ENCODE data around the gene SPAG17.

SPAG17 gene

DNA sequence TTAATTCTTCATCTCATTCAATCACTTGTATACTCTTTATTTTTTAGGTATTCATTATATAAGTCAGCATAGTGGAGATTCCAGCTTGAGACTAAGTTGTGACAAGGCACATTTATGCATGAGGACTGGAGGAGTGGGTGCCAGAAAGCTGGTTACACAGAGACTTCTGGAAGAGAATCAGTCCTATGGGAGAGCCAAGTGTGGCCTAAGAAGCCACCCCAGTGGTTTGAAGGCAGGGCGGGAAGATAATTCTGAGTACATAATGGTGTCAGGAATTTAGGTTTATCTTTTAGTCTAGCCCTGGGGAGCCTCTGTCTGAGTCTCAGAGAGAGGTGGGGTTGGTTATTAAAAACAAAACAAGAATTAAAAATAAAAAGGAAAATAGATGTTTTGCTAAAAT lies 83.0 kb downstream of the SPAG17 start:
- no peak overlapping the region for H3K27ac ChIP-seq
- ChIA-PET POLR2A (ENCODE audit: low non-redundant PET) (no interaction called here), CTCF (interaction anchor here (0.7 kb wide), 1 partner anchor 893 kb away, joined by 3 read pairs; no protein-coding TSS in a partner anchor)
- no peak for DNase-seq (ENCODE audit: low spot score)
- TF ChIP-seq, protein P1, sequence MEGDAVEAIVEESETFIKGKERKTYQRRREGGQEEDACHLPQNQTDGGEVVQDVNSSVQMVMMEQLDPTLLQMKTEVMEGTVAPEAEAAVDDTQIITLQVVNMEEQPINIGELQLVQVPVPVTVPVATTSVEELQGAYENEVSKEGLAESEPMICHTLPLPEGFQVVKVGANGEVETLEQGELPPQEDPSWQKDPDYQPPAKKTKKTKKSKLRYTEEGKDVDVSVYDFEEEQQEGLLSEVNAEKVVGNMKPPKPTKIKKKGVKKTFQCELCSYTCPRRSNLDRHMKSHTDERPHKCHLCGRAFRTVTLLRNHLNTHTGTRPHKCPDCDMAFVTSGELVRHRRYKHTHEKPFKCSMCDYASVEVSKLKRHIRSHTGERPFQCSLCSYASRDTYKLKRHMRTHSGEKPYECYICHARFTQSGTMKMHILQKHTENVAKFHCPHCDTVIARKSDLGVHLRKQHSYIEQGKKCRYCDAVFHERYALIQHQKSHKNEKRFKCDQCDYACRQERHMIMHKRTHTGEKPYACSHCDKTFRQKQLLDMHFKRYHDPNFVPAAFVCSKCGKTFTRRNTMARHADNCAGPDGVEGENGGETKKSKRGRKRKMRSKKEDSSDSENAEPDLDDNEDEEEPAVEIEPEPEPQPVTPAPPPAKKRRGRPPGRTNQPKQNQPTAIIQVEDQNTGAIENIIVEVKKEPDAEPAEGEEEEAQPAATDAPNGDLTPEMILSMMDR (conservative IDR thresholded peaks at IDR 0.05; ENCODE audit: low read depth) = no peak

DNA sequence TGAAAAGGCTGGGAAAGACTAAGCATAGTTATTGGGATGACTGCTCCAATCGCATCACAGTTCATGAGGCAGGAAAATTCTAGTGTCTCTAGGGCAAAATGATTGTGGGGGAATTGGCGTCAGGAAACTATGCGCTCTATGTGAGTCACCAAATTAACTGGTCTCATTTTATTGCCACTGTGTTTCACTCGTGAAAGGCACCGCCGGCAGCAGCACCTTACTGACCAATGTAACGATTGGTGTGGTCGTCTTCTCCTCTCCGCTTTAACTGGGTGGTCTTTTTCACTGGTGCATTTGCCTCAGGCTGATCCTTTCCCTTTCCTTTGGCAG lies 83.5 kb downstream of the SPAG17 start:
- H3K27ac ChIP-seq = no peak overlapping the region
- TF ChIP-seq, protein P1 (conservative IDR thresholded peaks at IDR 0.05; ENCODE audit: low read depth) = no peak
- DNase-seq (ENCODE audit: low spot score) = peak; percentile 41
- ChIA-PET CTCF (interaction anchor here (0.6 kb wide), 1 partner anchor 24 kb away, joined by 5 read pairs; no protein-coding TSS in a partner anchor), POLR2A (ENCODE audit: low non-redundant PET) (no interaction called here)

DNA sequence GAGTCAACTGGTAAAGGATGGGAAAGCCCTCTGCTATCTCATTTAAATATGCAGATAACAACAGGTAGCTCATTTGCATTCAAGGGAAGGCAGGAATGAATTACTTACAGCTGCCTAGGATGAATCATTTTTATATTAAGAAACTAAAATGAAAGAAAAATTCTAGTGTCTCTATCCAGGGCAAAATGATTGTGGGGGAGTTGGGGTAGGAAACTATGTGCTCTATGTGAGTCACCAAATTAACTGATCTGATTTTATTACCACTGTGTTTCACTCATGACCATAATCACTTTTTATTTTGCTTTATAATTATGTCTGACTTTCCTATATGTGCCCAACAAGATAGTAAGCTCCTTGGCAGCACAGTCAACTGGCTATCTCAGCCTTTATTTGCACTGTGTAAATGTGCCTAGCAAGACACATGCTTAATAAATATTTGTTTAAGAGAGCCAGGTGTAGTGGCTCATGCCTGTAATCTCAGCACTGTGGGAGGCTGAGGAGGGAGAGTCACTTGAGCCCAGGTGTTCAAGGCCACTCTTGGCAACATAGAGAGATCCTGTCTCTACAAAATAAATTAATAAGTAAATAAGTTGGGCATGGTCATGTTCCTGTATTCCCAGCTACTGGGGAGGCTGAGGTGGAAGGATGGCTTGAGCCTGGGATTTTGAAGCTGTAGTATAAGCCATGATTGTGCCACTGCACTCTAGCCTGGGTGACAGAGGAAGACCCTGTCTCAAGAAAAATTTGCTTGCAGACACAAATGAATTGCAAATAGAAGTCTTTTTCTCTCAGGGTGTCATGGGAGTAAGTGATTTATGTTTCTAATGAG lies 84.1 kb downstream of the SPAG17 start:
- no peak for DNase-seq (ENCODE audit: low spot score)
- ChIA-PET POLR2A (ENCODE audit: low non-redundant PET) (no interaction called here), CTCF (interaction anchor here (0.6 kb wide), 1 partner anchor 24 kb away, joined by 5 read pairs; no protein-coding TSS in a partner anchor)
- H3K27ac ChIP-seq = no peak overlapping the region
- TF ChIP-seq, protein P1 (conservative IDR thresholded peaks at IDR 0.05; ENCODE audit: low read depth) = no peak

DNA sequence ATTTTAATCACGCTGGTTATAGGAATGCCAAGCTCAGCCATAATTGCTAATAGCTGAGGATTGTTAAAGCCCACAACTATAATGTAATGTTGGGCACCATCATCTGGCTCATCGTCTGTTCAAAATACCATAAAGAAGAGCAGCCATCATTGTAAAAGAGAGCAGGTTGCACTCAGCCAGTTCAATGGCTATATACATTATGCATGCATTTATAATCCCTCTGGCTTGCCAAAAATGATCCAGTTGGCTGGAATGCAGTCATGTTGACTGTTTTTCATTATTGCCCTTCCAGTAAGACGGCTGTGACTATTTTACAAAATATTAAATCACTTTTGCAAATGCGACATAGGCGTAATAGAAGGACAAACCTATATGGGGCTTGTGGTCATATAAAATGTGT lies 85.3 kb downstream of the SPAG17 start:
- CTCF ChIA-PET = no interaction called here
- no peak for DNase-seq (ENCODE audit: low spot score)
- H3K27ac ChIP-seq = no peak overlapping the region
- TF ChIP-seq, protein P1 (conservative IDR thresholded peaks at IDR 0.05; ENCODE audit: low read depth) = no peak
- POLR2A ChIA-PET (ENCODE audit: low non-redundant PET) = no interaction called here

DNA sequence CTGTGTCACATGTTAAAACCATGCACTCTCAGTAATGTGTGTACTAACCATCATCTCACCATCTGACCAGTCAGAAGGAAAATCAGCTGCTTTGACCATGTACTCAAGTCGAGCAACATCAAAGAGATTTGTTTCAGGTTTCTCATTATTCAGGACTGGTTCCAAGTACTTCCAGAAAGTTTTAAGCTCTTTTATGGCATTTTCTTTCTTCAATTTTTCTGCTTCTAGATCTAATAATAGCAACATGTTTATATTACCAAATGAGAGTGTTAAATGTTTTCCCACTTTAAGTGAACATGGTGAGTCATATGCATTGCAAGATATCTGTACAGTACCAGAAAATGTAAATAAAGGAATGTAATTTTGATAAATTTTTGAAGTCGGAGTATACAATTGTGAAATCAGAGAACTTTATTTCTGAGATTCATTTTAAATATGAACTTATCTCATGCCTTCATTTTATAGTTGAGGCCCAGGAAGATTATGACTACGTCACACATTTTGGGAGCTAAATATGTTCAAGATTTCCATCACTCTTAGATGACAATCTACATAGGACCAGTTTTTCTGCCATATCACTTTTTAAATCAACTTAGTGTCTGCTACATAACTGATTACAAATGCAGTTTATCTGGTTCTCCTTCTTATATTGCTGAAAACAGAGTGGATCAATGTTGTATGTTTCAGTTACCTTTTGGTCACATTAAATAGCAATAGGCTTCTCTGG lies 87.2 kb downstream of the SPAG17 start:
- no peak overlapping the region for H3K27ac ChIP-seq
- ChIA-PET CTCF (no interaction called here), POLR2A (ENCODE audit: low non-redundant PET) (no interaction called here)
- DNase-seq (ENCODE audit: low spot score) = no peak
- TF ChIP-seq, protein P1 (conservative IDR thresholded peaks at IDR 0.05; ENCODE audit: low read depth) = no peak

DNA sequence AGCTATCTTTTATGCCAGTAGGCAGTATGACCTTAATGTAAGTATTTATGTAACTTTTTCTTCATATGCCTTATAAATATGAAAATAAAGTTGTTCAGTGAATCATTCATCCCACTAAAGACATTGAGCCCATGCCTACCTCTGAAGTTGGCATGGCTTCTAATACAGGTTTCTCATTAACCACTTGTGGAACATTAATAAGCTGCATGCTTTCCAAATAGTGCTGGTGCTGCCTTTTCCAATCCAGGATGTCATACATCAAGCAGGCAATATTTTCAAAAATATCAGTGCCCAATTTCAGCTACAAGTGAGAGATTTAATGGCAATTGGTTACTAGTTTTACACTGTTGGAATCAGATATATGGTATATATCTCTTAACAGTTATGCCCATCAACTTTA lies 92.0 kb downstream of the SPAG17 start:
- TF ChIP-seq, protein P1 (conservative IDR thresholded peaks at IDR 0.05; ENCODE audit: low read depth) = no peak
- H3K27ac ChIP-seq = no peak overlapping the region
- POLR2A ChIA-PET (ENCODE audit: low non-redundant PET) = no interaction called here
- DNase-seq (ENCODE audit: low spot score) = no peak
- CTCF ChIA-PET = no interaction called here
